ENCODE data around the gene GRHL3.

GRHL3 gene

DNA sequence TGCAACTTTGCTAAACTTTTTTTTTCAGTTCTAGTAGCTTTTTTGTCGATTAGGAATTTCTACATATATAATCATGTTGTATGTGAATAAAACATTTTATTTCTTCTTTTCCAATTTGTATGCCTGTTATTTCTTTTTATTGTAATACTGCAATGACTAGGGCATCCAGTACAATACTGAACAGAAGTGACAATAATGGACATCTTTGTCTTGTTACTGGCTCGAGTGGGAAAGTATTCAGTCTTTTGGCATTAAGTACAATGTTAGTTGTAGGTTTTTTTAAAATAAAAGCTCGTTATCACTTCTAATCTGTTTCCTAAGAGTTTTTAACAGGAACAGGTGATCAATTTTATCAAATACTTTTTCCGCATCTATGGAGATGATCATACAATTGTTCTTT is 84.6 kb downstream of the GRHL3 start:
- no peak for FAIRE-seq
